ENCODE data around the gene CDPF1. TPM values are rescaled to one million over a fixed set of nuclear protein-coding genes. Genes with fewer than 3 reads are reported as not detected.

Gene CDPF1
- polyA plus RNA-seq, 3 donors: 8.3 to 8.4 (median 8.3) TPM

- 96% methylated on average over 7 of the region's 8 CpGs for WGBS (ENCODE audit: insufficient coverage)
- no peaks in the 10 kb centered on the region for H3K9me3 ChIP-seq (replicated peaks in 1 of 2; ENCODE audit: control insufficient read depth in 1 of 2, insufficient read depth in 1 of 2, low read length in 2 of 2)
- H3K4me2 ChIP-seq (replicated peaks; ENCODE audit: extremely low read depth, low read length, poor library complexity, severe bottlenecking): no peak overlapping the region
- peaks cover 4% of the 10 kb centered on the region for H3K4me1 Mint-ChIP-seq
- no peaks in the 10 kb centered on the region for H3K27me3 Mint-ChIP-seq (ENCODE audit: low read depth in 3 of 3)
- no peaks in the 10 kb centered on the region for H3K4me1 ChIP-seq (ENCODE audit: control insufficient read depth in 1 of 2, insufficient read depth in 2 of 2, low read length in 2 of 2)
- H3K36me3 ChIP-seq (replicated peaks in 1 of 2; ENCODE audit: control insufficient read depth in 1 of 2, insufficient read depth in 2 of 2, low read length in 2 of 2): peaks cover 52 to 75% of the 10 kb centered on the region in 2 donors
- H3K9ac ChIP-seq (ENCODE audit: insufficient read depth, low read length, poor library complexity, severe bottlenecking): no peak overlapping the region
- no peak for DNase-seq
- H3K36me3 Mint-ChIP-seq: peaks cover 71 to 85% of the 10 kb centered on the region in 2 donors
- H3K27me3 ChIP-seq (ENCODE audit: control insufficient read depth in 2 of 2, insufficient read depth in 2 of 2, low read length in 2 of 2): no peaks in the 10 kb centered on the region
- no peak overlapping the region for H2AFZ ChIP-seq (ENCODE audit: insufficient read depth, low read depth, low read length, poor library complexity, severe bottlenecking)
- intact Hi-C loops (cut with micrococcal nuclease): no loop called here
- no peaks in the 10 kb centered on the region for H3K79me2 ChIP-seq (ENCODE audit: insufficient read depth, low read length)
- no peak for TF ChIP-seq CTCF (IDR thresholded peaks at IDR 0.05)
- H4K20me1 ChIP-seq (ENCODE audit: insufficient read depth, low read length): no peaks in the 10 kb centered on the region
- no peak overlapping the region for H3K27ac ChIP-seq (ENCODE audit: low read depth in 1 of 2, low read length in 2 of 2)
- H3K4me3 ChIP-seq (replicated peaks in 1 of 3; ENCODE audit: low read depth in 2 of 3, low read length in 3 of 3): no peak overlapping the region
- H3K9me3 Mint-ChIP-seq: peaks cover 0 to 7% (median 0%) of the 10 kb centered on the region in 7 donors
- H3K4me3 Mint-ChIP-seq: no peak overlapping the region
- peak overlapping the region in 1 of 7 donors; percentile 58 for H3K27ac Mint-ChIP-seq
Observed at GRCh38 chr22:46274381-46274780, 24.3 kb upstream of the CDPF1 start.

DNA sequence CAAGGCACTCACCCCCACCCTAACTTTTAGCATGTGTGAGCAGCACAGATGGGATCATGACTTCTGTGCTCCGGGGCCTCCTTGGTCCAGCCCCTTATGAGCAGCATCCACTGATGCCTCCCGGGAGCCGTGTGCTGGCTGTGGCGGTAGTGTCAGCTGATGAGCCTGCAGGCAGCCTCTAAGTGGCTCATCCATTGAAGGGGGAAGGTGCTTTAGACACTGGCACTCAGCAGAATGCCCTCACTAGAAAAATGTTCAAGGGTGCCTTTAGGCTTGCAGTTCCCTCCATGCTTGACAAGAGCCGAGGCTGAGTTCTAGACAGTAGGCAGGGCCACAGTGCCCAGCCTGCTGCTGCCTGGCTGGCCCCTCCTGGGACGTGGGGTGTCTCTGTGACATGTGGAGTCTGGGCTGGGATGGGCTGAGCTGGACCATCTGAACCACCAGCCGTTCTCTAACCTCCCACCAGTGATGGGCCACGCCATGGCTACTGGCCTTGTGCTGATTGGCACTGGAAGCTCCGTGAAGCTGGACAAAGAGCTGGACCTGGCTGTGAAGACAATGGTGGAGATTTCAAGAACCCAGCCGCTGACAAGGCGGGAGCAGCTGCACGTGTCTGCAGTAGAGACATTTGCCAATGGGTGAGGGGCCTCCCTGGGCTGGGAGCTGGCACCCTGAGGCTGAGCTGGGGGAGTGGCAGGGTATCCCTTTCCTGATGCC lies 23.5 kb upstream of the CDPF1 start:
- Histone ChIP-seq H4K20me1 (ENCODE audit: insufficient read depth, low read length) (no peaks in the 10 kb centered on the region), H3K27me3 (ENCODE audit: control insufficient read depth in 2 of 2, insufficient read depth in 2 of 2, low read length in 2 of 2) (no peaks in the 10 kb centered on the region), H2AFZ (ENCODE audit: insufficient read depth, low read depth, low read length, poor library complexity, severe bottlenecking) (no peak overlapping the region), H3K36me3 (replicated peaks in 1 of 2; ENCODE audit: control insufficient read depth in 1 of 2, insufficient read depth in 2 of 2, low read length in 2 of 2) (peaks cover 44 to 67% of the 10 kb centered on the region in 2 donors), H3K79me2 (ENCODE audit: insufficient read depth, low read length) (peaks cover 5% of the 10 kb centered on the region), H3K27ac (ENCODE audit: low read depth in 1 of 2, low read length in 2 of 2) (no peak overlapping the region), H3K9ac (ENCODE audit: insufficient read depth, low read length, poor library complexity, severe bottlenecking) (no peak overlapping the region), H3K4me1 (ENCODE audit: control insufficient read depth in 1 of 2, insufficient read depth in 2 of 2, low read length in 2 of 2) (peaks cover under 1 to 6% of the 10 kb centered on the region in 2 donors), H3K4me3 (replicated peaks in 1 of 3; ENCODE audit: low read depth in 2 of 3, low read length in 3 of 3) (no peak overlapping the region), H3K4me2 (replicated peaks; ENCODE audit: extremely low read depth, low read length, poor library complexity, severe bottlenecking) (no peak overlapping the region), H3K9me3 (replicated peaks in 1 of 2; ENCODE audit: control insufficient read depth in 1 of 2, insufficient read depth in 1 of 2, low read length in 2 of 2) (no peaks in the 10 kb centered on the region)
- Mint-ChIP-seq H3K27me3 (ENCODE audit: low read depth in 3 of 3) (no peaks in the 10 kb centered on the region), H3K4me1 (peaks cover 6% of the 10 kb centered on the region), H3K4me3 (no peak overlapping the region), H3K27ac (peak overlapping the region in 1 of 7 donors; percentile 55), H3K9me3 (peaks cover 0 to 7% (median 0%) of the 10 kb centered on the region in 7 donors), H3K36me3 (peaks cover 65 to 77% of the 10 kb centered on the region in 2 donors)
- TF ChIP-seq CTCF (IDR thresholded peaks at IDR 0.05): no peak
- 95% methylated on average over 8 of the region's 12 CpGs for WGBS (ENCODE audit: insufficient coverage)
- intact Hi-C loops (cut with micrococcal nuclease): no loop called here
- no peak for DNase-seq

Data from CD14-positive monocyte (primary cell).